SJCRH30 (cell line): ENCODE results near the gene SPARC. TPM values are rescaled to one million over a fixed set of nuclear protein-coding genes. Genes with fewer than 3 reads are reported as not detected.

ENCODE experiments used
- DNase-seq, 2 experiments: peaks; one replicate each; pipeline ENCODE4 v3.0.0-alpha.2; 2015 to 2020
- H3K27ac ChIP-seq: fragments of 250-450 bp; sonication (Bioruptor Pico); 2 replicates; pipeline ENCODE4 v1.5.1; 2020; ENCODE audit warnings: mild to moderate bottlenecking, moderate library complexity
- H3K27me3 ChIP-seq: fragments of 250-450 bp; sonication (Bioruptor Pico); 2 replicates; pipeline ENCODE4 v1.5.1; 2020; ENCODE audit warnings: mild to moderate bottlenecking, moderate library complexity
- H3K36me3 ChIP-seq: fragments of 250-450 bp; sonication (Bioruptor Pico); 2 replicates; pipeline ENCODE4 v1.5.1; 2020; ENCODE audit warnings: mild to moderate bottlenecking, moderate library complexity
- H3K4me1 ChIP-seq: fragments of 250-450 bp; sonication (Bioruptor Pico); 2 replicates; pipeline ENCODE4 v1.5.1; 2020; ENCODE audit warnings: mild to moderate bottlenecking, moderate library complexity
- H3K4me3 ChIP-seq: fragments of 250-450 bp; sonication (Bioruptor Pico); 2 replicates; pipeline ENCODE4 v1.5.1; 2020; ENCODE audit warnings: mild to moderate bottlenecking, moderate library complexity
- H3K9me3 ChIP-seq: fragments of 250-450 bp; sonication (Bioruptor Pico); replicated peaks from 2 replicates; pipeline ENCODE4 v1.5.1; 2020; ENCODE audit warnings: mild to moderate bottlenecking, moderate library complexity
- total RNA-seq: library from RNA; depleted of rRNA; stranded (reverse); fragments of >200 nt; shearing (Covaris generic); gene quantifications from 2 replicates; pipeline ENCODE4 v1.2.3, GENCODE V29; 2014; rRNA removed

The SPARC gene
- total RNA-seq, 1 experiment from 2014 or later: 1,265 TPM

DNA sequence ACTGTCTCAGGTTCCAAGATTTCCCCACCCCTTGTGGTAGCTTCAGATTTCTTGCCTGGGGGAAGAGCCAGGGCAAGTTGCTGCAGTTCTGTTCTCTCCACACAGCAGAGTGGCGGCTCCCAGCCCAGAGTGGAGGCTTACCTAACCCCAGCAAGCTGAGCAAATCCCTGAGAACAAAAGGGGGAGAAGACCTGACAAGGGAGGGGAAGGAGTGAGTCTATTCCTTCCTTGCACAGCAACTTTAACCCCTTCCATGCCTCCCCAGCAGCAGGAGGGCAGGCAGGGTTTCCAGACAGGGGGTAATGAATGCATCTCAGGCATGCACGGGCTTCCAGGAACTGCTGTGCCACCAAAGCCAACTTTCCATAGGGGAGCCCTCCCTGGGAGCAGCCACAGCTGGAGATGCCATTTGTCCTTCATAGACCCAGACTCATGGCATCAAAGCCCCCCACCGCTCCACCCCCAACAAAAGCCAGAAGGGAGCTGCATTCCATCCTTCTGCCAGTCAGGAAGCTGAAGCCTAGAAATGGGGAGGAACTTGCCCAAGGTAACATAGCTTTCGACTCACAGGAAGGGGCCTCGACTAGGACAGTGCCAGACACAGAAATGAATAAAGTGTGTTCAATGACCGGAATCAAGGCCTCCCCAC is 66.8 kb downstream of the SPARC start:
- H3K27ac ChIP-seq: no peak overlapping the region
- DNase-seq: peak in 1 of 2 experiments; percentile 26
- no peak overlapping the region for H3K4me3 ChIP-seq
- peaks cover 13% of the 10 kb centered on the region; the same call in 1 of the 2 replicates for H3K27me3 ChIP-seq
- H3K36me3 ChIP-seq: no peaks in the 10 kb centered on the region
- no peaks in the 10 kb centered on the region for H3K9me3 ChIP-seq
- H3K4me1 ChIP-seq: no peaks in the 10 kb centered on the region

DNA sequence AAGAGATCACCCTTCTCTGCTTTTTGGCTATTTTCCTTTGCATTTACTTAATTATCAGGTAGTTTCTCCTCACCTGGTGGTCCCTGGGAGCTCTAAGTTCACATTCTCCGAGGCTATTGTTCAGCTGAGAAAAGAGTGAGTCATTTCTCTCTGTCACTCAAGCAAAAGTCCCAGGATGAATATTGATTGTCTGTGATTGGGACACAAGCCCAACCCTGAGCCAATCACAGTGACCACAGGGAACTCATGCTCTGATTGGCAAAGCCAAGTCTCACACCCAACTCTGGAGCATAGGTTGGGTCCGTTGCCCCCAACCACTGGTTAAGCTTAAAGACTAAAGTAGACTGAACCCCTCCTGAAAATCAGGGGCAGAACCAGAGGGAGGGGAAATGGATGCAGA is 67.8 kb downstream of the SPARC start:
- Histone ChIP-seq H3K36me3 (no peaks in the 10 kb centered on the region), H3K4me1 (no peaks in the 10 kb centered on the region; the same call in 1 of the 2 replicates), H3K4me3 (no peak overlapping the region), H3K27me3 (peaks cover 7% of the 10 kb centered on the region; the same call in 1 of the 2 replicates), H3K27ac (no peak overlapping the region), H3K9me3 (no peaks in the 10 kb centered on the region)
- no peak for DNase-seq

DNA sequence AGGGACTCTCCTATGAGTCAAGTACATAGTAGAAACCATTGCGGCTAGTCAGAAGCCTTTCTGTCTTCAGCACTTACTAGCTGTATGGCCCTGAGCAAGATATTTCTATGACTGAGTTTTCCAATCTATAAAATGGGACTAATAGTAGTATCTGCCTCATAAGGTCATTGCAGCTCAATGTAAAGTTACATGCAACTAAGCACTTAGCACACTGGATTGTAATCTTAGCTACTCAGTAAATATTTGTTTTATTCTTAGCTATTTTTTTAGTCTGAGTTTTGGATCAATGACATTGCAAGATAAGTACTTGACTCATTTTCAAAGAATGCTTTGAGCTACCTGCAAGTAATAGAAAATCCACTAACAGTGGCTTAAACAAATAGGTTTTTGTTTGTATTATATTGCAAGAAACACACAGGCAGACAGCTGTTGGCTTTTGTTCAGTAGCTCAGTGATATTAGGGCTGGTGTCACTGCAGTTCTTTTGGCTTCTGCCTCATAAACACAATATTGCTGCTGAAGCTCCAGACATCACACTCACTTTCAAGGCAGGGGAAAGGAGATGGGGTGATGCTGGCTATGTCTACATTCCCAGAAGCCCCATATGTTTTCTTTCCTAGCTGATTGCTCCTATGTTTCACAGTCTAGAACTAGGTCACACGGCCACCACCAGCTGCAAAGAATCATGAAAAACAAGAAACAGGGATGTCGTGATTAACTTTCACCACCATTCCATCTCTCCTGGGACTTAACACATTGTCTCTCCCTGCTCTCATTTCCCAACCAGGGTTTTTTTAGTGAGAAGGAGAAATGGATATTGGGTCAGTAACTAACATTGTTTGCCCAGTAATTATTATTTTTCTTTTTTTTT is 68.6 kb downstream of the SPARC start:
- Histone ChIP-seq H3K27ac (no peak overlapping the region), H3K27me3 (peaks cover 7% of the 10 kb centered on the region; the same call in 1 of the 2 replicates), H3K4me3 (no peak overlapping the region), H3K4me1 (peaks cover 6% of the 10 kb centered on the region), H3K9me3 (no peaks in the 10 kb centered on the region), H3K36me3 (no peaks in the 10 kb centered on the region)
- no peak for DNase-seq

GRCh38 chr5:151617383-151617840 is 69.3 kb downstream of the SPARC start:
- no peak overlapping the region for H3K4me3 ChIP-seq
- H3K36me3 ChIP-seq: no peaks in the 10 kb centered on the region
- no peaks in the 10 kb centered on the region for H3K9me3 ChIP-seq
- H3K27ac ChIP-seq: no peak overlapping the region
- H3K4me1 ChIP-seq: peaks cover 6% of the 10 kb centered on the region
- H3K27me3 ChIP-seq: peaks cover 7% of the 10 kb centered on the region; the same call in 1 of the 2 replicates
- no peak for DNase-seq

DNA sequence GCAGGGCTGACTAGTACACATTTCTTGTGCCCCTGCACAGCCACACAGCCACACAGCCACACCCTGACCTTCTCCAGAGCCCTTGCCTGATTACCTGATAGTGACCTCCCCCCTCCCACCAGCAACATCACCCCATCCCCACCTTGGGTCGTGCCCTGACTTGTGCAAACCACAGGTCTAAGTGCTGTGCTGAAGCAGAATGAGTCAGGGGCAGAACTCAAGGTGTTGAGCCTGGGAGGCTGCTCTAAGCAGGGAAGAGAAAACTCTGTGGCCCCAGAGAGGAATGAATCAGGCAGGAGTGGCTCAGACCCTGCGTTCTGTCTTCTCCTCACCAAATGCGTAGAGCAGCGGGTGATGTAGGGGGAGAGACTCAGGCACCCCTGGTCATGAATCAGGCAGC is 71.3 kb downstream of the SPARC start:
- Histone ChIP-seq H3K36me3 (no peaks in the 10 kb centered on the region), H3K9me3 (no peaks in the 10 kb centered on the region), H3K4me3 (no peak overlapping the region), H3K4me1 (peaks cover 6% of the 10 kb centered on the region), H3K27me3 (no peaks in the 10 kb centered on the region; the same call in 1 of the 2 replicates), H3K27ac (no peak overlapping the region)
- no peak for DNase-seq

DNA sequence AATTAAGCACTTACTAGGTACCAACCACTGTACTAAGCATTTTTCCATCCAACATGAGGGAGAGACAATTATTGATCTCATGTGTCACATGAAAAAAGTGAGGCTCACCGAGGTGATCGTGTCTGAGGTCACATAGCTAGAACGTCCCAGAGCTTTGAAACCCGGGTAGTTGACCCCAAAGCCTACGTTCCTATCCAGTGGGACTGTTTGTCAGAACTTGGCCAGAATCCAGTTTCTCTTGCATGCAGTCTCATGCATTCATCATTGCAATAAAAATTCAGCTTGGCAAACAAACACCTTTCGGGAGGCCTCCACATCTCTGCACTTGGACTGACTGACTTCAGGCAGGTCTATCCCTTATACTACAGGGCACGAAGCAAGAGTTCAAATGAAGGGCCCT is 72.2 kb downstream of the SPARC start:
- no peaks in the 10 kb centered on the region for H3K36me3 ChIP-seq
- DNase-seq: no peak
- no peaks in the 10 kb centered on the region for H3K9me3 ChIP-seq
- H3K27me3 ChIP-seq: no peaks in the 10 kb centered on the region; the same call in 1 of the 2 replicates
- H3K27ac ChIP-seq: no peak overlapping the region
- H3K4me1 ChIP-seq: peaks cover 6% of the 10 kb centered on the region
- no peak overlapping the region for H3K4me3 ChIP-seq

GRCh38 chr5:151612689-151613427 is 73.9 kb downstream of the SPARC start:
- peaks cover 6% of the 10 kb centered on the region for H3K4me1 ChIP-seq
- H3K27ac ChIP-seq: no peak overlapping the region
- no peaks in the 10 kb centered on the region; the same call in 1 of the 2 replicates for H3K27me3 ChIP-seq
- peak; percentile 51 to 66 for DNase-seq
- no peaks in the 10 kb centered on the region for H3K36me3 ChIP-seq
- no peaks in the 10 kb centered on the region for H3K9me3 ChIP-seq
- no peak overlapping the region for H3K4me3 ChIP-seq

DNA sequence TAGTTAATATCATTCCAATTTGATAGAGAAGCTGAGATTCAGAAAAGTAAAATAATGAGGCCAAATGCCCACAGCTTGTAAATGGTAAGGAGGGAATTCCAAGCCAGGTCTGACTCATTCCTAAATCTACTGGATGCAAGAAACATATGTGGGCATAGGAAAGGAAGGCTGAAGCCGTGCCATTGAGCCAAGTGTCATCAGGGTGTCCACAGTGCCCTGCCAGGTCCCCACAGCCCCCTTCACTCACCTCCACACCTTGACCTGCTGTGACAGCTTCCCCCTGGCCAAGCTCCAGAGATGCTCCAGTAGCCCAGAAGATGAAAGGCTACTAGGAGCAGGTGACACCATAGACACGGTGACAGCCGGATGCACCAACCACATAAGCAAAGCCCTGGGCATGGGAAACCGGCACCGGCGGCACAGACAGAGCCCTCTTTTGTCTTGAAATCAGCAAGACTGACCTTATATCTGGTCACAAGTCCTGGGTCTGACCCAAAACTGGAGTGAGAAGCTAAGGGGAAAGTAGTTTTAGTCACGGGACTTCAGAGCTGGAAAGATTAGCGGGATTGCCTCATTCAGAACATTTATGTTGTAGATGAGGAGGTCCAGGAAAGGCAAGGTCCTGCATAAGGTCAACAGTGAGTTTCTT is 75.5 kb downstream of the SPARC start:
- H3K27me3 ChIP-seq: no peaks in the 10 kb centered on the region; the same call in 1 of the 2 replicates
- no peaks in the 10 kb centered on the region for H3K36me3 ChIP-seq
- H3K4me1 ChIP-seq: peaks cover 6% of the 10 kb centered on the region
- no peak overlapping the region for H3K27ac ChIP-seq
- H3K9me3 ChIP-seq: no peaks in the 10 kb centered on the region
- no peak for DNase-seq
- H3K4me3 ChIP-seq: no peak overlapping the region

Other genes starting within 250 kb of the SPARC start
- gene SLC36A1, start 239.3 kb downstream of the SPARC start, total RNA-seq: 9.0 and 9.1 TPM in 2 replicates
- gene FAT2, start 95.6 kb downstream of the SPARC start, total RNA-seq: 0.04 TPM in 1 of 2 replicates, not detected in the other
- gene ATOX1, start 71.7 kb upstream of the SPARC start, total RNA-seq: 65.0 and 68.4 TPM in 2 replicates
- 265 and 269 TPM in 2 replicates for gene G3BP1, start 85.0 kb upstream of the SPARC start, total RNA-seq
- not detected in 2 replicates for gene GLRA1, start 237.9 kb upstream of the SPARC start, total RNA-seq